Natural killer cell treated with Interleukin-12 subunit alpha and Interleukin-12 subunit beta and Interleukin-15 and Interleukin-18, amount 100 ng/mL, for 72 hours (primary cell): ENCODE measurements around the gene LILRB2. TPM values are rescaled to one million over a fixed set of nuclear protein-coding genes. Genes with fewer than 3 reads are reported as not detected.
"Not testable (repeated sequence)": the region's sequence is repeated elsewhere in the genome, so short reads cannot be mapped to it uniquely, and the experiment has no call there.

Source experiments
- ATAC-seq, 2 donors: fragments of 150-1000 bp; cut with Tn5 transposase in 1 of 2; sonication (Bioruptor Pico), chemical (Tn5 transposase) in 1 of 2; 2 replicates each; pipeline ENCODE4 v1.10.0; 2021
- DNase-seq: peaks from one replicate; pipeline ENCODE4 v3.0.0; 2022; ENCODE audit warnings: low spot score
- H3K27ac Mint-ChIP-seq, 2 donors: 1 replicate in 1 of 2; 2 replicates in 1 of 2; pipeline ENCODE4 v1.8.0; 2022; ENCODE audit warnings: mixed read lengths in 2 of 2, mild to moderate bottlenecking in 1 of 2, moderate library complexity in 1 of 2
- H3K27me3 Mint-ChIP-seq, 2 donors: 1 replicate in 1 of 2; 2 replicates in 1 of 2; pipeline ENCODE4 v1.8.0; 2022; ENCODE audit warnings: mixed read lengths in 2 of 2
- H3K36me3 Mint-ChIP-seq: one replicate; pipeline ENCODE4 v1.8.0; 2022; ENCODE audit warnings: mixed read lengths
- H3K4me1 Mint-ChIP-seq, 2 donors: 1 replicate in 1 of 2; 2 replicates in 1 of 2; pipeline ENCODE4 v1.8.0; 2022; ENCODE audit warnings: low read depth in 2 of 2, mixed read lengths in 2 of 2, mild to moderate bottlenecking in 1 of 2
- H3K4me3 Mint-ChIP-seq: one replicate; pipeline ENCODE4 v1.8.0; 2022; ENCODE audit warnings: mixed read lengths
- H3K9me3 Mint-ChIP-seq: 2 replicates; pipeline ENCODE4 v1.8.0; 2022; ENCODE audit warnings: mixed read lengths
- total RNA-seq, 2 donors: library from RNA; stranded (reverse); gene quantifications; one replicate each; pipeline ENCODE4 v1.2.3, GENCODE V29; 2022

Gene LILRB2
- total RNA-seq, 2 donors from 2014 or later, result 1.5 TPM; not detected in 1

- peaks cover 30 to 39% of the 10 kb centered on the region in 2 donors for H3K27me3 Mint-ChIP-seq
- peaks cover 4% of the 10 kb centered on the region in 2 donors for H3K4me1 Mint-ChIP-seq
- H3K27ac Mint-ChIP-seq, result no peak overlapping the region
- ATAC-seq (peak; percentile 90 to 91), DNase-seq (peak; percentile 92)
- no peaks in the 10 kb centered on the region for H3K9me3 Mint-ChIP-seq
- H3K36me3 Mint-ChIP-seq, result no peaks in the 10 kb centered on the region
- no peak overlapping the region for H3K4me3 Mint-ChIP-seq
Measured at GRCh38 chr19:54231077-54231931, 49.6 kb downstream of the LILRB2 start.

GRCh38 chr19:54230031-54230430, 50.9 kb downstream of the LILRB2 start:
- Mint-ChIP-seq H3K27me3 (peaks cover 26 to 32% of the 10 kb centered on the region in 2 donors), H3K4me3 (no peak overlapping the region), H3K36me3 (no peaks in the 10 kb centered on the region), H3K4me1 (peaks cover 4% of the 10 kb centered on the region in 2 donors), H3K9me3 (no peaks in the 10 kb centered on the region), H3K27ac (no peak overlapping the region)
- no peak for DNase-seq
- no peak for ATAC-seq

- Mint-ChIP-seq H3K9me3 (no peaks in the 10 kb centered on the region), H3K27ac (no peak overlapping the region), H3K36me3 (no peaks in the 10 kb centered on the region), H3K4me1 (peaks cover 4% of the 10 kb centered on the region in 2 donors), H3K4me3 (no peak overlapping the region), H3K27me3 (peaks cover 25 to 26% of the 10 kb centered on the region in 2 donors)
- ATAC-seq (no peak), DNase-seq (no peak)
Measured at GRCh38 chr19:54229146-54229545, 51.8 kb downstream of the LILRB2 start.

- not testable (repeated sequence) for H3K36me3 Mint-ChIP-seq, H3K4me1 Mint-ChIP-seq, H3K27ac Mint-ChIP-seq, DNase-seq, H3K4me3 Mint-ChIP-seq, ATAC-seq, H3K9me3 Mint-ChIP-seq
- peaks cover 11 to 19% of the 10 kb centered on the region in 2 donors for H3K27me3 Mint-ChIP-seq
Measured at GRCh38 chr19:54224619-54225018, 56.3 kb downstream of the LILRB2 start.

GRCh38 chr19:54223937-54224281, 57.0 kb downstream of the LILRB2 start:
- Mint-ChIP-seq H3K27ac (peak overlapping the region in 1 of 2 donors; percentile 53), H3K27me3 (peaks cover 6 to 15% of the 10 kb centered on the region in 2 donors)
- H3K4me1 Mint-ChIP-seq, H3K9me3 Mint-ChIP-seq, DNase-seq, H3K36me3 Mint-ChIP-seq, H3K4me3 Mint-ChIP-seq: not testable (repeated sequence)
- peak in 1 of 2 donors; percentile 34 for ATAC-seq

Other genes with a start within 250 kb of the LILRB2 start
- gene VSTM1, start 217.2 kb downstream of the LILRB2 start, total RNA-seq, result not detected
- not detected for gene TARM1, start 199.7 kb downstream of the LILRB2 start, total RNA-seq
- 1 to 10 TPM in 1 of 2 donors, under 1 TPM in 1; 0.86 to 1.1 TPM for gene OSCAR, start 180.3 kb downstream of the LILRB2 start, total RNA-seq
- gene NDUFA3, start 178.3 kb downstream of the LILRB2 start, total RNA-seq, result 10 to 100 TPM; 70.7 to 78.5 TPM
- 10 to 100 TPM; 48.3 to 51.7 TPM for gene TFPT, start 165.5 kb downstream of the LILRB2 start, total RNA-seq
- 100 to 1,000 TPM in 1 of 2 donors, 10 to 100 TPM in 1; 89.5 to 110 TPM for gene PRPF31, start 165.4 kb downstream of the LILRB2 start, total RNA-seq
- gene CNOT3, start 143.3 kb downstream of the LILRB2 start, total RNA-seq, result 10 to 100 TPM; 59.8 to 73.8 TPM
- gene LENG1, start 121.4 kb downstream of the LILRB2 start, total RNA-seq, result 1 to 10 TPM; 5.0 to 7.5 TPM
- gene TMC4, start 108.0 kb downstream of the LILRB2 start, total RNA-seq, result 1 to 10 TPM in 1 of 2 donors, not detected in 1; 1.2 TPM
- 10 to 100 TPM; 24.2 to 56.5 TPM for gene MBOAT7, start 91.5 kb downstream of the LILRB2 start, total RNA-seq
- gene TSEN34, start 89.8 kb downstream of the LILRB2 start, total RNA-seq, result 10 to 100 TPM; 15.5 to 26.2 TPM
- gene RPS9, start 80.3 kb downstream of the LILRB2 start, total RNA-seq, result 1,000 to 10,000 TPM in 1 of 2 donors, 100 to 1,000 TPM in 1; 774 to 1,402 TPM
- gene LILRB3, start 58.1 kb downstream of the LILRB2 start, total RNA-seq, result under 1 TPM; 0.43 to 0.47 TPM
- under 1 TPM in 1 of 2 donors, not detected in 1; 0.47 TPM for gene LILRA6, start 38.3 kb downstream of the LILRB2 start, total RNA-seq
- not detected for gene LILRB5, start 23.8 kb downstream of the LILRB2 start, total RNA-seq
- not detected for gene LILRA5, start 32.1 kb upstream of the LILRB2 start, total RNA-seq
- not detected for gene LILRA4, start 58.1 kb upstream of the LILRB2 start, total RNA-seq
- 10 to 100 TPM; 40.5 to 60.2 TPM for gene LAIR1, start 83.8 kb upstream of the LILRB2 start, total RNA-seq
- gene TTYH1, start 134.4 kb upstream of the LILRB2 start, total RNA-seq, result under 1 TPM; 0.31 to 0.73 TPM
- 100 to 1,000 TPM; 205 to 292 TPM for gene LENG8, start 168.1 kb upstream of the LILRB2 start, total RNA-seq
- 1 to 10 TPM; 6.0 to 9.9 TPM for gene LENG9, start 182.7 kb upstream of the LILRB2 start, total RNA-seq
- gene CDC42EP5, start 192.2 kb upstream of the LILRB2 start, total RNA-seq, result not detected
- gene LAIR2, start 221.7 kb upstream of the LILRB2 start, total RNA-seq, result 10 to 100 TPM; 18.4 to 48.0 TPM